ENCODE results near the gene RNF115. TPM values are rescaled to one million over a fixed set of nuclear protein-coding genes. Genes with fewer than 3 reads are reported as not detected.
"Not testable (repeated sequence)": the region's sequence is repeated elsewhere in the genome, so short reads cannot be mapped to it uniquely, and the experiment has no call there.

The RNF115 gene
- total RNA-seq, 1 donor from 2014 or later: 16.5 TPM

DNA sequence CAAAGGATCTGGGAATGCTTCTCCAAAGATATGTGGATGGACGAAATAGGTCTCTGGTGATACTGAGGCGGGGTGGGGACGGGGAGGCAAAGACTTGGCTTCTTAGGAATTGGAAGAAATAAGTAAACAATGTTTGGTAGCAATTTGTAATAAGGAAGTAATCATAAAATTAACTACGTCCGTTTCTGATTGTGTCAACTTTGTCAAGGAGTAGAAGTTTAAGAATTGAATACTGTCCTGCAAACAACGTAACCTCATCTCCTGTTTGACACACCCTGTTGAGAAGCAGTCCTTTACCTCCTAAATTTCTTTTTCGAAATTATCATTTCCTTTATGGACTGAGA is 576 bp upstream of the RNF115 start:
- H3K27ac ChIP-seq: peak overlapping the region; percentile 95 to 96
- H3K9me3 ChIP-seq: no peaks in the 10 kb centered on the region
- peak overlapping the region; percentile 84 to 89 for H3K4me3 ChIP-seq
- no peaks in the 10 kb centered on the region for H3K27me3 ChIP-seq
- no peak for DNase-seq (ENCODE audit: low spot score in 2 of 2)
- H3K36me3 ChIP-seq: peaks cover 30 to 35% of the 10 kb centered on the region in 2 donors
- H3K4me1 ChIP-seq: peaks cover 0 to 17% of the 10 kb centered on the region in 2 donors
- TF ChIP-seq, protein P1, sequence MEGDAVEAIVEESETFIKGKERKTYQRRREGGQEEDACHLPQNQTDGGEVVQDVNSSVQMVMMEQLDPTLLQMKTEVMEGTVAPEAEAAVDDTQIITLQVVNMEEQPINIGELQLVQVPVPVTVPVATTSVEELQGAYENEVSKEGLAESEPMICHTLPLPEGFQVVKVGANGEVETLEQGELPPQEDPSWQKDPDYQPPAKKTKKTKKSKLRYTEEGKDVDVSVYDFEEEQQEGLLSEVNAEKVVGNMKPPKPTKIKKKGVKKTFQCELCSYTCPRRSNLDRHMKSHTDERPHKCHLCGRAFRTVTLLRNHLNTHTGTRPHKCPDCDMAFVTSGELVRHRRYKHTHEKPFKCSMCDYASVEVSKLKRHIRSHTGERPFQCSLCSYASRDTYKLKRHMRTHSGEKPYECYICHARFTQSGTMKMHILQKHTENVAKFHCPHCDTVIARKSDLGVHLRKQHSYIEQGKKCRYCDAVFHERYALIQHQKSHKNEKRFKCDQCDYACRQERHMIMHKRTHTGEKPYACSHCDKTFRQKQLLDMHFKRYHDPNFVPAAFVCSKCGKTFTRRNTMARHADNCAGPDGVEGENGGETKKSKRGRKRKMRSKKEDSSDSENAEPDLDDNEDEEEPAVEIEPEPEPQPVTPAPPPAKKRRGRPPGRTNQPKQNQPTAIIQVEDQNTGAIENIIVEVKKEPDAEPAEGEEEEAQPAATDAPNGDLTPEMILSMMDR (IDR thresholded peaks at IDR 0.05): no peak
- intact Hi-C loops (cut with DNase I): loop anchor here (5.0 kb wide), 1 partner anchor 42 kb away; no protein-coding TSS in a partner anchor

DNA sequence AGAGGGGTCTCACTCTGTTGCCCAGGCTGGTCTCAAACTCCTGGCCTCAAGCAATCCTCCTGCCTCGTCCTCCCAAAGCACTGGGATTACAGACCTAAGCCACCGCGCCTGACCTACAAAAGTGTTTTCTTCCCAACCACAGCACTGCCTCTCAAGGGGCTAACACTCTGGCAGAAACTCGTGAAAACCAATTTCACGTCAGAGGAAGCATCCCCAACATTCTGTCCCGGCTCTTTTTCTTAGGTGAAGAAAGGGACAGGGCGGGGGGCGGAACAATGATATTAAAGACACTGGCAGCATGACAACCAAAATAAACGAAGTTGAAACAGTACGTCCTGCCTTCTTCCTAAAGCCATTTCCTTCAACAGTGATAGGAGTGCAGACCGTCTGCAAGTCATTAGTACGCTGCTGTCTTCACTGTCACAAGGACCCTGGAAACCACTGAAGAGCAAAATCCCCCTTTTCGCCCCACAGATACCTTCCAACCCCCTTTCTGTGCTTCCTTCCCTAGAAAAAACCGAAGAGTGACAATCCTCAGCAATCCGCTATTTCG is 1.0 kb downstream of the RNF115 start:
- Histone ChIP-seq H3K4me1 (peaks cover 0 to 17% of the 10 kb centered on the region in 2 donors), H3K36me3 (peaks cover 15 to 19% of the 10 kb centered on the region in 2 donors)
- not testable (repeated sequence) for H3K4me3 ChIP-seq; H3K27me3 ChIP-seq; H3K27ac ChIP-seq; DNase-seq (ENCODE audit: low spot score in 2 of 2); H3K9me3 ChIP-seq
- intact Hi-C loops (cut with DNase I): loop anchor here (5.0 kb wide), 1 partner anchor 41 kb away; no protein-coding TSS in a partner anchor

DNA sequence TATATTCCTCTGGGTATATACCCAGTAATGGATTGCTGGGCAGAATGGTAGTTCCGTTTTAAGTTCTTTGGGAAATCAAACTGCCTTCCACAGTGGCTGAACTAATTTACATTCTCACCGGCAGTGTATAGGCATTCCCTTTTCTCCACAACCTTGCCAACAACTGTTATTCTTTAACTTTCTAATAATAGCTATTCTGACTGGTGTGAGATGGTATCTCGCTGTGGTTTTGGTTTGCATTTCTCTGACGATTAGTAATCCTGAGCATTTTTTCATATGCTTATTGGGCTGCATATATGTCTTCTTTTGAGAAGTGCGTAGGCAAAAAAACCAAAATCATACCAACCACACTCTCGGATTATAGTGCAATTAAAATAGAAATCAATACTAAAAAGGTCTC is 5.8 kb downstream of the RNF115 start:
- H3K27me3 ChIP-seq; intact Hi-C loops (cut with DNase I); H3K36me3 ChIP-seq; H3K9me3 ChIP-seq; DNase-seq (ENCODE audit: low spot score in 2 of 2); H3K4me1 ChIP-seq; H3K27ac ChIP-seq; H3K4me3 ChIP-seq: not testable (repeated sequence)

DNA sequence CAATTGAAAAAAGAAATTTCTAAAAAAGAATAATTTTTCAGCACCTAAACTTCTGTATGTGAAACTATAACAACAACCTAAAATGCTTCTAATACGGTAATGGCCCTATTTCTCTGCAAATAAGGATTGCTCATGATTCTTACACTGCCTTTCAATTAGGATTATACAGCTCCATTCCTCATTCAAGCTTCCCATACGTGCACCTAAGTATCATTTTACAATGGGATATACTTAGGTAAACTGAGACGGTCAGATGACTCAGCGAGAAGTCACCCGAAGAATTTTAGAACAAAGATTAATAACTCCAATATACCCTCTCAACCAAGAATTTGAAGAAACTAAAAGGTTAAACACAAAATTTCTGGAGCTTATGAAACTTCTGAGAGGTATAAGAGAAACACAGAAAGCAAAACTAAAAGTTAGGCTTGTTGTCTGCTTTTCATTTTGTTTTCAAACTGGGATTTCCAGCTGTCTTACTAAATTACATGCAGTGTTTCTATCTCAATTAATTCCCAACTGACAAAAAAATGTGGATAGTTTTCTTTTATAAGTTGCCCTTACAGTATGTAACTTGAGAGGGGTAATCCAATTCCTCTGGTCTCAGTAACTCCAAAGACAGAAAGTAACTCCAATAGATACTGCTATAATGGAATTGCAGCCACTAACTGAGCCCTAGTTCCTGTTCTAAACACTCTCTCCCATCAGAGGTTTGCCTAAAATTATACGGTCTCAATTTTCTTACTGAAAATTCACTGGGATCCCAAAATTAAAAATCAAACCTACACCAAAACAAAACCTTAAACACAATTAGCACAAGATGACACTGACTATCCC is 10.7 kb downstream of the RNF115 start:
- DNase-seq (ENCODE audit: low spot score in 2 of 2): not testable (repeated sequence)

DNA sequence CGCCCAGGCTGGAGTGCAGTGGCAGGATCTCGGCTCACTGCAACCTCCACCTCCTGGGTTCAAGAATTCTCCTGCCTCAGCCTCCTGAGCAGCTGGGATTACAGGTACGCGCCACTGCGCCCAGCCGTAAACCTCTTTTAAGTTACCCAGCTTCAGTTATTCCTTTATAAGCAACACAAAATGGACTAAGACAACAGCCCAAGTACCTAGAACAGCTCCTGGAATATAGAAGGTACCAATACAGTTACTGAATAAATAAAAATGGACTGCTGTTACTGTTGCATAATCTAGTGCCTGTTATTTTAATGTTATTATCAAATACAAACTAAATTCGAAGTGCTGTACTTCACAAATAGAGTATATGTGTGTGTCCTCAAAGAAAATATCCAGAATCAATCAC is 17.1 kb downstream of the RNF115 start:
- intact Hi-C loops (cut with DNase I): no loop called here

More for the DNA sequence above, 10.7 kb downstream of the RNF115 start:
- H3K4me1 ChIP-seq; H3K27me3 ChIP-seq; H3K9me3 ChIP-seq; H3K36me3 ChIP-seq; H3K4me3 ChIP-seq; H3K27ac ChIP-seq; intact Hi-C loops (cut with DNase I): not testable (repeated sequence)

DNA sequence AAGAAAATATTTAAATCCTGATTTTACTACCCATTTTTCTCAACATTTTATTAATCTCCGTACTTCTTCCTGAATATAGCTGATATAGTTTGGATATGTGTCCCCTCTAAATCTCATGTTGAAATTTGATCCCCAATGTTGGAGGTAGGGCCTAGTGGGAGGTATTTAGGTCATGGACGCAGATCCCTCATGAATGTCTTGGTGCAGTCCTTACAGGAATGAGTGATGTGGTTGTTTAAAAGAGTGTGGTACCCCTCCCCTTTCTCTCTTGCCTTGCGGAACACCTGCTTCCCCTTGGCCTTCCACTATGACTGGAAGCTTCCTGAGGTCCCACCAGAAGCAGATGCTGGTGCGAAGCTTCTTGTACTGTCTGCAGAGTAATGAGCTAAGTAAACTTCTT is 17.5 kb downstream of the RNF115 start:
- Histone ChIP-seq H3K9me3 (no peaks in the 10 kb centered on the region), H3K36me3 (no peaks in the 10 kb centered on the region), H3K4me1 (peaks cover 0 to 12% of the 10 kb centered on the region in 2 donors), H3K27ac (no peak overlapping the region), H3K27me3 (no peaks in the 10 kb centered on the region), H3K4me3 (no peak overlapping the region)
- intact Hi-C loops (cut with DNase I): no loop called here
- no peak for DNase-seq (ENCODE audit: low spot score in 2 of 2)
- TF ChIP-seq, protein P1 (IDR thresholded peaks at IDR 0.05): no peak

More for the DNA sequence above, 17.1 kb downstream of the RNF115 start:
- DNase-seq (ENCODE audit: low spot score in 2 of 2): no peak
- peaks cover 0 to 12% of the 10 kb centered on the region in 2 donors for H3K4me1 ChIP-seq
- no peaks in the 10 kb centered on the region for H3K27me3 ChIP-seq
- TF ChIP-seq, protein P1 (IDR thresholded peaks at IDR 0.05): no peak
- H3K27ac ChIP-seq: no peak overlapping the region
- no peaks in the 10 kb centered on the region for H3K9me3 ChIP-seq
- H3K36me3 ChIP-seq: no peaks in the 10 kb centered on the region
- H3K4me3 ChIP-seq: no peak overlapping the region

DNA sequence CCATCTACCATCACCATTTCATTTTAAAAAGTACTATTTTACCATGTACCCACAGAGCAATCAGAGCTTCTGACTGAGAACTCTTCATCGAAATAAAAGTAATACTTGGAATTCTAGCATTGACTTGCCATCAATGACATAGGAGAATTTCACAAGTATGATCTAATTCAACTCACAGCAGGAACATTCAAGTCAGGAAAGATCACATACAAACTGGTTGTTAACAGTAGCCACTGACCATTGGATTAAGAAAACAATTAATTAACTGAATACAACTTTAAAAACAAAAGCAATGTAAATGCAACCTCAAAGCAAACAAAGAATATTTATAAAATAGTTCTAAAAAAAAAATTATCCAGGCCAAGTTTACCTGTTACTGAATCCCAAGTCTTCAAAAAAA is 18.8 kb downstream of the RNF115 start:
- no peaks in the 10 kb centered on the region for H3K9me3 ChIP-seq
- no peak overlapping the region for H3K27ac ChIP-seq
- peaks cover 0 to 12% of the 10 kb centered on the region in 2 donors for H3K4me1 ChIP-seq
- DNase-seq (ENCODE audit: low spot score in 2 of 2): no peak
- TF ChIP-seq, protein P1 (IDR thresholded peaks at IDR 0.05): no peak
- no peaks in the 10 kb centered on the region for H3K27me3 ChIP-seq
- intact Hi-C loops (cut with DNase I): no loop called here
- no peak overlapping the region for H3K4me3 ChIP-seq
- no peaks in the 10 kb centered on the region for H3K36me3 ChIP-seq

All from ascending aorta (tissue), 2 donors.